Hepatocyte (in vitro differentiated cells): ENCODE results near the gene FBN3.

Experiments
- EZH2 ChIP-seq: fragments of 200-600 bp; sonication (generic); IDR thresholded peaks from 2 replicates; pipeline ENCODE4 v1.6.1; 2016; ENCODE audit warnings: antibody characterized with exemption, mild to moderate bottlenecking, borderline replicate concordance
- TF ChIP-seq, protein P1 (sequence below): fragments of 200-600 bp; sonication (generic); IDR thresholded peaks from 2 replicates; pipeline ENCODE4 v1.5.1; 2016; ENCODE audit warnings: antibody characterized with exemption, mild to moderate bottlenecking; ENCODE audit not compliant: poor library complexity

DNA sequence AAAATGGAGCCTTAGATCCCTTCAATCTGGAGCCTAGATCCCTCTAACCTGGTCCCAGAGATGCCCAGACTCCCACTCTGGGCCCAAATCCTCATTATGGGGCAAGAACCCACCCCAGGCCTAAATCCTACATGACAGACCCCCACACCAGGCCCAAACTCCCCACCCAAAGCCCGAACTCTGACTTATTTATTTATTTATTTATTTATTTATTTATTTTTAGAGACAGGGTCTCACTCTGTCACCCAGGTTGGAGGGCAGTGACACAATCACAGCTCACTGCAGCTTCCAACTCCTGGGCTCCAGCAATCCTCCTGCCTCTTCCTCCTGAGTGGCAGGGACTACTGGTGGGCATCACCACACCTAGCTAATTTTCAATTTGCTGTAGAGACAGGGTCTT lies 12.0 kb downstream of the FBN3 start:
- TF ChIP-seq, protein P1, sequence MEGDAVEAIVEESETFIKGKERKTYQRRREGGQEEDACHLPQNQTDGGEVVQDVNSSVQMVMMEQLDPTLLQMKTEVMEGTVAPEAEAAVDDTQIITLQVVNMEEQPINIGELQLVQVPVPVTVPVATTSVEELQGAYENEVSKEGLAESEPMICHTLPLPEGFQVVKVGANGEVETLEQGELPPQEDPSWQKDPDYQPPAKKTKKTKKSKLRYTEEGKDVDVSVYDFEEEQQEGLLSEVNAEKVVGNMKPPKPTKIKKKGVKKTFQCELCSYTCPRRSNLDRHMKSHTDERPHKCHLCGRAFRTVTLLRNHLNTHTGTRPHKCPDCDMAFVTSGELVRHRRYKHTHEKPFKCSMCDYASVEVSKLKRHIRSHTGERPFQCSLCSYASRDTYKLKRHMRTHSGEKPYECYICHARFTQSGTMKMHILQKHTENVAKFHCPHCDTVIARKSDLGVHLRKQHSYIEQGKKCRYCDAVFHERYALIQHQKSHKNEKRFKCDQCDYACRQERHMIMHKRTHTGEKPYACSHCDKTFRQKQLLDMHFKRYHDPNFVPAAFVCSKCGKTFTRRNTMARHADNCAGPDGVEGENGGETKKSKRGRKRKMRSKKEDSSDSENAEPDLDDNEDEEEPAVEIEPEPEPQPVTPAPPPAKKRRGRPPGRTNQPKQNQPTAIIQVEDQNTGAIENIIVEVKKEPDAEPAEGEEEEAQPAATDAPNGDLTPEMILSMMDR = no peak
- TF ChIP-seq EZH2 = no peak
